Right lobe of liver (tissue), 6 donors: ENCODE results near the gene BACH2. TPM values are rescaled to one million over a fixed set of nuclear protein-coding genes. Genes with fewer than 3 reads are reported as not detected.

ENCODE experiments used
- ATAC-seq, 4 donors: fragments of 200-7000 bp; cut with Tn5 transposase; one replicate each; pipeline ENCODE4 v1.9.1; 2020; ENCODE audit warnings: mild to moderate bottlenecking in 4 of 4, moderate library complexity in 4 of 4
- DNase-seq, 3 donors: peaks; one replicate each; pipeline ENCODE4 v3.0.0-alpha.2; 2020
- H3K27ac ChIP-seq, 3 donors: fragments of 200-600 bp; one replicate each; pipeline ENCODE4 v1.8.0; 2022
- H3K27me3 ChIP-seq, 2 donors: fragments of 200-600 bp; one replicate each; pipeline ENCODE4 v1.8.0; 2022
- H3K36me3 ChIP-seq, 4 donors: fragments of 200-600 bp; sonication (generic) in 1 of 4; one replicate each; pipeline versions ENCODE4 v1.5.1 to v1.8.0; 2017 to 2022; ENCODE audit warnings: control low read depth in 1 of 4
- H3K4me1 ChIP-seq, 4 donors: fragments of 200-600 bp; sonication (generic) in 1 of 4; one replicate each; pipeline versions ENCODE4 v1.5.1 to v1.8.0; 2017 to 2022; ENCODE audit warnings: control low read depth in 1 of 4
- H3K4me3 ChIP-seq, 3 donors: fragments of 200-600 bp; one replicate each; pipeline ENCODE4 v1.8.0; 2022
- H3K9me3 ChIP-seq, 4 donors: fragments of 200-600 bp; sonication (generic) in 1 of 4; one replicate each; pipeline versions ENCODE4 v1.5.1 to v1.8.0; 2017 to 2022; ENCODE audit warnings: control low read depth in 1 of 4
- POLR2A ChIP-seq: fragments of 450-650 bp; IDR thresholded peaks from one replicate; pipeline ENCODE4 v1.6.1; 2017; ENCODE audit warnings: antibody characterized with exemption, mild to moderate bottlenecking
- WGBS: methylation state at CpG from one replicate; pipeline ENCODE4 v1.1.6; 2018; ENCODE audit warnings: low coverage, low lambda C conversion rate; ENCODE audit not compliant: insufficient coverage; ENCODE audit errors: missing lambda C conversion rate; 5-methylcytosine and 5-hydroxymethylcytosine counted together
- intact Hi-C, 2 donors: fragments of 100-400 bp; cut with DNase I; formaldehyde crosslinking; loops; one replicate each; pipeline versions ENCODE4 v1.11.2 to v1.14.1; 2022
- total RNA-seq, 6 experiments: library from RNA; depleted of rRNA in 2 of 6; stranded (reverse); fragments of >200 nt in 2 of 6; fragmentation: NEBNext Ultra II Directional in 3 of 6; extraction: Animal tissue kit (Norgen Biotek cat#: 25700) in 3 of 6; gene quantifications; one replicate each; pipeline versions ENCODE4 v1.1.0 to v1.2.4, GENCODE V29; 2016 to 2023
- TF ChIP-seq, protein P1 (sequence below), 4 donors: fragments of 200-600 bp in 3 of 4; fragments of 450-650 bp in 1 of 4; IDR thresholded peaks; one replicate each; pipeline versions ENCODE4 v1.5.1 to v1.8.0; 2016 to 2022; ENCODE audit warnings: antibody characterized with exemption in 4 of 4, mild to moderate bottlenecking in 2 of 4
- donor health status: DM: no; HTN: yes; CAD: no.
- donor health status: DM: no; HTN: no; CAD: no.
- donor health status: DM: no; HTN: no; CAD: no.
- donor health status: DM: no; HTN: yes; CAD: no.
- donor health status: DM: no; HTN: yes; CAD: no.

Gene BACH2
- total RNA-seq, 6 experiments from 2014 or later: 2.6 to 12.6 (median 3.1) TPM

DNA sequence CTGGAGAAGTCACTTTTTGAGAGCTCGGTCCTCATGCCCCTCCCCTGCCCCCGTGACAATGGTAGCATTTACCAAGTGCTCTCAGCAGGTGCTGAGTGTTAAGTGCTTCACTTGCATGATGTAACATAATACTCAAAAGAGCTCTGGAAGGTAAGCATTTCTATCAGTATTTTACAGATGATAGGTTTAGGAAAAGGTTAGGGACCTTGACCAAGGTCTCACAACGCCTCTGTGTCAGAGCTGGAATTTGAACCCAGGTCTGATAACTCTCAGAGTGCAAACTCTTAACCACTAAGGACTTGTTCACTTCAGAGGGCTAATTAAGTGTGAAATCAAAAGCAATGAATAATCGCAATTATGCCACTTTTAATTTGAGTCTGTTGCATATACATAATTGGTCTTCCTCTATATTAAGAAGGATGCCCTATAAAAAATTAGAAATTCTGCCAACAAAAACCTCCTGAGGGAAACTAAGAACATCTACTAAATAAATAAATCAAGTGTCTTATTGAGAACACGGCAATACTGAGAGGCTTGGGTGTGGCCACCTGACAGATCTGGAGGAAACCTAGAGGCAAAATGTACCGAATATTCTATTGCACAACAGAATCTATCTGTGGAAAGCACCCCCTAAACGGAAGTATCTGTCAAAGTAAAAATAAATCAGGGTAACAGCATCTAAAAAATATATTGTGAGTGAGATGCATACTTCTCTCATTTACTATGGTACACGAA is 109.8 kb downstream of the BACH2 start:
- DNase-seq (no peak), ATAC-seq (peak in 3 of 4 donors; percentile 19 to 35 (median 21))
- Histone ChIP-seq H3K36me3 (no peaks in the 10 kb centered on the region), H3K27me3 (no peaks in the 10 kb centered on the region), H3K4me3 (no peak overlapping the region), H3K27ac (peak overlapping the region in 1 of 3 donors; percentile 88), H3K4me1 (peaks cover 0 to 38% (median 4%) of the 10 kb centered on the region in 4 donors), H3K9me3 (no peaks in the 10 kb centered on the region)
- WGBS: 40% methylated on average over 8 of the region's 8 CpGs
- TF ChIP-seq, protein P1, sequence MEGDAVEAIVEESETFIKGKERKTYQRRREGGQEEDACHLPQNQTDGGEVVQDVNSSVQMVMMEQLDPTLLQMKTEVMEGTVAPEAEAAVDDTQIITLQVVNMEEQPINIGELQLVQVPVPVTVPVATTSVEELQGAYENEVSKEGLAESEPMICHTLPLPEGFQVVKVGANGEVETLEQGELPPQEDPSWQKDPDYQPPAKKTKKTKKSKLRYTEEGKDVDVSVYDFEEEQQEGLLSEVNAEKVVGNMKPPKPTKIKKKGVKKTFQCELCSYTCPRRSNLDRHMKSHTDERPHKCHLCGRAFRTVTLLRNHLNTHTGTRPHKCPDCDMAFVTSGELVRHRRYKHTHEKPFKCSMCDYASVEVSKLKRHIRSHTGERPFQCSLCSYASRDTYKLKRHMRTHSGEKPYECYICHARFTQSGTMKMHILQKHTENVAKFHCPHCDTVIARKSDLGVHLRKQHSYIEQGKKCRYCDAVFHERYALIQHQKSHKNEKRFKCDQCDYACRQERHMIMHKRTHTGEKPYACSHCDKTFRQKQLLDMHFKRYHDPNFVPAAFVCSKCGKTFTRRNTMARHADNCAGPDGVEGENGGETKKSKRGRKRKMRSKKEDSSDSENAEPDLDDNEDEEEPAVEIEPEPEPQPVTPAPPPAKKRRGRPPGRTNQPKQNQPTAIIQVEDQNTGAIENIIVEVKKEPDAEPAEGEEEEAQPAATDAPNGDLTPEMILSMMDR (IDR thresholded peaks at IDR 0.05): no peak
- TF ChIP-seq POLR2A: no peak
- intact Hi-C loops: no loop called here

DNA sequence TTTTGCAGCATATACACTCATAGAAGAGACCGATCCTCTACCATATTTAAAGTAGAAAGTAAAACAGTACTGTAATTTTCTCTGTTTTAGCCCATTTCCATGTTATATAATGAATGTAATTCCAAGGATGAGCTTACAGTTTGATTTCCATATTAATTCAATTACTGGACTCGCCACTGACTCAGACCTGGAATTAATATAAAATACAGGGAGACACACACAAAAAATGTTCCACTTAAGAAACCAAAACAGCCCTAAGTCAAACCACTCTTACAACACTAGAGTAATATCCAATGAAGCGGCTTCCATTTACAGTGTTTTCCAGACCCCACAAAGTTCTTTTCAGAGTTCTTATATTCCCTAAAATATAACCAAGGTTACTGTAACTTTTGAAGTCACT is 110.6 kb downstream of the BACH2 start:
- Histone ChIP-seq H3K36me3 (no peaks in the 10 kb centered on the region), H3K9me3 (no peaks in the 10 kb centered on the region), H3K4me1 (peaks cover 0 to 38% (median 4%) of the 10 kb centered on the region in 4 donors), H3K27me3 (no peaks in the 10 kb centered on the region), H3K27ac (no peak overlapping the region), H3K4me3 (no peak overlapping the region)
- ATAC-seq (no peak), DNase-seq (no peak)
- intact Hi-C loops: no loop called here
- TF ChIP-seq POLR2A: no peak
- TF ChIP-seq, protein P1 (IDR thresholded peaks at IDR 0.05): no peak
- WGBS: 98% methylated on average over 3 of the region's 3 CpGs

DNA sequence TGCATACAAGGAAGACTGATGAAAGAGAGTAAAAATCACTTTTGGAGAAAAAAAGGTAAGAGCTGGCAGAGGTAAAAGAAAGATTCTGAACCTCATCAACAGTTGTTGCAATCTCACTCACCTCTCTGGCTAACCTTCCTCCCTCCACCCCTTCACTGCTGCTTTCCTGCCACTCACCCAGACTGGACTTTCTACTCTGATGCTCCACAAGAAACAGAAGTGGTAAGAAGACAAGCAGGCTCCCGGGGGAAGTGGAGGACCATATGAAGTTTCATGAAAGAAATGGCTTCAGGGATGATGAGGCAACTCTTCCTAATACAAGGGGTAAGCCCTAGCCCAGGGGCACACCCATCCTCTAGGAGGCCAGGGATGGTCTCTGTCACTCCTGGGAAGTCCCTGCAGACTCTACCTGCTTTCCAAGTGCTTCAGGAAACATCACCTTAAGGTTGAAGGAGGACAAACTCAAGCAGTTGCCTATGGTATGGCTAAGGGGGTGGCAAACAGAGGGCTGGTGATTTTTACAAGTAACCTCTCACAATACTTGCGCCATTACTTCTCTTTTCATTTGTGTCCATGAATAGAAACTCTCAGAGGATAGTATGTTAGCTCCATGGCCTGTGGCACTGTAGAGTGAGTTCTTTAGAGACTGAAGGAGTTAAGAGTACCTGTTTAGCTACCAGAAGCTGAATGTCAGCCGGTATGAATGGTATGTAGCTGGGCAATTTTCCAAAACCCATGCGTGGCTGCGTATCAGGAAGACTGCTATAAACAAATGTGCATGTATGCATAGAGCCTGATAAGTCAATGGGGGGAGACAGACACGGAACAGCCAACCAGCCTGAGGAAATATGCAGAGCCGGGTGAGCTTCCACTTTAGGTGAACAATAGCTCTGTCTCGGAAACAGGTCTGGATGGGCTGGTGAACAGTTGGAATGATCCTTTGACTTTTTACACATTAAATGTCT is 112.0 kb downstream of the BACH2 start:
- WGBS: 35% methylated on average over 7 of the region's 8 CpGs
- Histone ChIP-seq H3K4me1 (peaks cover 0 to 38% (median 4%) of the 10 kb centered on the region in 4 donors), H3K4me3 (no peak overlapping the region), H3K27me3 (no peaks in the 10 kb centered on the region), H3K27ac (peak overlapping the region in 2 of 3 donors; percentile 29 to 67), H3K9me3 (no peaks in the 10 kb centered on the region), H3K36me3 (no peaks in the 10 kb centered on the region)
- ATAC-seq (peak in 3 of 4 donors; percentile 24 to 65 (median 37)), DNase-seq (no peak)
- intact Hi-C loops: no loop called here
- TF ChIP-seq, protein P1 (IDR thresholded peaks at IDR 0.05): no peak
- TF ChIP-seq POLR2A: no peak

- WGBS: 14% methylated on average over 3 of the region's 3 CpGs
- intact Hi-C loops: no loop called here
Measured at GRCh38 chr6:90183587-90184333, 112.9 kb downstream of the BACH2 start.

More at GRCh38 chr6:90183587-90184333, 112.9 kb downstream of the BACH2 start:
- DNase-seq (no peak), ATAC-seq (peak; percentile 75 to 85 (median 80))
- Histone ChIP-seq H3K27ac (peak overlapping the region in 2 of 3 donors; percentile 29 to 67), H3K9me3 (no peaks in the 10 kb centered on the region), H3K27me3 (no peaks in the 10 kb centered on the region), H3K36me3 (no peaks in the 10 kb centered on the region), H3K4me1 (peaks cover 0 to 38% (median 4%) of the 10 kb centered on the region in 4 donors), H3K4me3 (no peak overlapping the region)
- TF ChIP-seq, protein P1 (IDR thresholded peaks at IDR 0.05): no peak
- TF ChIP-seq POLR2A: peak; percentile 30
